Measurements from ENCODE around the gene RPS29. TPM values are rescaled to one million over a fixed set of nuclear protein-coding genes. Genes with fewer than 3 reads are reported as not detected.
A peak's percentile ranks its signal among the peaks of the same experiment; 100 is the strongest.
"Not testable (repeated sequence)": the region's sequence is repeated elsewhere in the genome, so short reads cannot be mapped to it uniquely, and the experiment has no call there.

Gene RPS29
- polyA plus RNA-seq, 12 donors, result 665 to 2,428 (median 1,937) TPM; not detected in 1

GRCh38 chr14:49612251-49612650 lies 26.1 kb upstream of the RPS29 start:
- DNase-seq, result no peak

DNA sequence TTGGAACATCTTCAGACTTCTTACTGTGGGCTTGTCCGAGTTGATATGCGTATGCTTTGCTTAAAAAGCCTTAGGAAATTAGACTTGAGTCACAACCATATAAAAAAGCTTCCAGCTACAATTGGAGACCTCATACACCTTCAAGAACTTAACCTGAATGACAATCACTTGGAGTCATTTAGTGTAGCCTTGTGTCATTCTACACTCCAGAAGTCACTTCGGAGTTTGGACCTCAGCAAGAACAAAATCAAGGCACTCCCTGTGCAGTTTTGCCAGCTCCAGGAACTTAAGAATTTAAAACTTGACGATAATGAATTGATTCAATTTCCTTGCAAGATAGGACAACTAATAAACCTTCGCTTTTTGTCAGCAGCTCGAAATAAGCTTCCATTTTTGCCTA lies 21.4 kb upstream of the RPS29 start:
- DNase-seq, result no peak

- peak; percentile 92 for DNase-seq
Measured at GRCh38 chr14:49598485-49599300, 12.5 kb upstream of the RPS29 start, which contains the start of gene LRR1. LRR1 (plus strand) TSS chr14:49598940; CDS start chr14:49599021, 81 bp downstream.

DNA sequence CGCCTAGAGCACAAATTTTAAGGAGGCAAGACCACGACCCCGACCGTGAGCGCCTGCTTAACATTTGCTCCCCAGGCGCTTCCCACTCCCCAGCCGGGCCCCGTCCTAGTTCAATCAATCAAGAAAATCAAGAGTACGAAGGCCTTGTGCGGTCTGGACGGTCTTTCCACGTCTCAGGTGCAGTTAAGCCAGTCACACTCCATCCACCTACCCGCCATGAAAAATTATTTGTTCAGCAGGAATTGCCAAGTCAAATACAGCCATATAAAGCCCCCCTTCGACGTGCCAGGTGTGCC lies 12.0 kb upstream of the RPS29 start:
- DNase-seq, result no peak

GRCh38 chr14:49594347-49595091 lies 8.3 kb upstream of the RPS29 start:
- DNase-seq, result no peak

DNA sequence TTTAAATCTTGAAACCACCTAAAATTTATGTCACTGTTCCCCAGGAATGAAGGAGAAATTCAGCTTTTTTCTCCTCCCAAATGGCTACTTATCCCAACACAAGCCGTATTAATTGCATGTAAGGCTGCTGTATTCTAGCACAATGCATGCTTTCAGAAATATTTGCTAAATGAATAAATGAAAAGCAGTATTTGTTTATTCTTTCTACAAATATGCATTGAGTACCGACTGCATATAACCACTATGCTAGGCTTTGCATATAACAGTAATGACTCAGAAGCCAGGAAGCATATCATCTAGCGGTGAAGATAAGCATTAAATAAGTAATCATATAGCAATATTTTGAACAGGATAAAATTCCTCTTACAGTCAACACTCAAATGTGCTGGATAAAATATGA lies 6.8 kb upstream of the RPS29 start:
- DNase-seq, result no peak

DNA sequence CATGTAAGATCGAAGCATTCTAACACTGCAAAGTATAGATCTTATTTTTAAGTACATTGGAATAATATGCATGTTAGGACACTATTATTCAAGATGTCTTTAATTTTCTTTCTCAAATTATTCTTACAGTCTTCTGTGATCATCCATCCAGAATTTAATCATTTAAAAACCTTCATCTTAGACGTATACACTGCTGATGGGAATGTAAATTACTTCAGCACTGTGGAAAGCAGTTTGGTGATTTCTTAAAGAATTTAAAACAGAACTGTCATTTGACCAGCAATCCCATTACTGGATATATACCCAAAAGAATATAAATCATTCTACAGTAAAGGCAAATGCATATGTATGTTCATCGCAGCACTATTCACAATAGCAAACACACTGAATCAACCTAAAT lies 3.2 kb upstream of the RPS29 start:
- DNase-seq, result no peak

DNA sequence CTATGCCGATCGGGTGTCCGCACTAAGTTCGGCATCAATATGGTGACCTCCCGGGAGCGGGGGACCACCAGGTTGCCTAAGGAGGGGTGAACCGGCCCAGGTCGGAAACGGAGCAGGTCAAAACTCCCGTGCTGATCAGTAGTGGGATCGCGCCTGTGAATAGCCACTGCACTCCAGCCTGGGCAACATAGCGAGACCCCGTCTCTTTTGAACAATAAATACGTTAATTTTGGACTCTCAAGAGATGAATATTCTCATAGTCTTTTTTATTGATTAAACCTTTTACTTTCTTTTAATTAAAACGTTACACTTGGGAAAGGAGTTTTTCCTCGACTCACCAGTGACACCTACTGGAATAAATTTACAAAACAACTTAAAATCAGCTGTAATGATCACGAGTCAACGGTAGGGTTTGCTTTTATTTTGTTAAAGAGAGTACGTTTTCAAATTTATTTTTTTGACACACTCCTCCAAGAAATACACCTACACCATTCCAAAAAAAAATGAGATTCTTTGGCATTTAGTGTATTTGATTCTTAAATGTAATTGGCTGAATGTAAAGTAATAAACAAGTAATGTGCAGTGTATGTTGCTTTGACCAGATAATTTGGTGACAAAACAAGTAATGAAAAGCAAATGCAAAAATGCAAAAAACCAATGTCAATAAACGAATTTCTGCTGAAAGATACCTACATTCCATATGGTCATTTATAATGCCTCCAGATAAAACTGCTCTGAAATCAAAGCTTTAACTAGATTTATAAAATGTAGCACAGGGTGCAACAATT lies 687 bp upstream of the RPS29 start:
- DNase-seq, result peak; percentile 74

DNA sequence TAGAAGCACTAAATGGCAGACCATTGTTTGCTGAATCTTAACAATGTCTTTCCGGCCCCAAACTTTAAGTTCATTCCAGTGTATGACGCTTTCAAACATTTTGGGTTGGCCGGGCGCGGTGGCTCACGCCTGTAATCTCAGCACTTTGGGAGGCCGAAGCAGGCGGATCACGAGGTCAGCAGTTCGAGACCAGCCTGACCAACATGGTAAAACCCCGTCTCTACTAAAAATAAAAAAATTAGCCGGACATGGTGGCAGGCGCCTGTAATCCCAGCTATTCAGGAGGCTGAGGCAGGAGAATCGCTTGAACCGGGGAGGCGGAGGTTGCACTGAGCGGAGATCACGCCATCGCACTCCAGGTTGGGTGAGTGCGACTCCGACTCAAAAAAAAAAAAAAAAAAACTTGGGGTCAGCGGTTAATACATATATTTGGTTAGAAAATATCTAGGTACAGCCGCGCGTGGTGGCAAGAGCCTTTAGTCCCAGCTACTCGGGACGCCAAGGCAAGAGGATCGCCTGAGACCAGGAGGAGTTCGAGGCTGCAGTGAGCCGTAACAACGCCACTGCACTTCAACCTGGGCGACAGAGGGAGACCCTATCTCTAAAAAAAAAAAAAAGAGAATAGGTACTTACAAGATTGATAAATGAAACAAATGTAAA lies 1.1 kb downstream of the RPS29 start:
- not testable (repeated sequence) for DNase-seq

GRCh38 chr14:49584058-49584457 lies 2.1 kb downstream of the RPS29 start:
- DNase-seq, result no peak

DNA sequence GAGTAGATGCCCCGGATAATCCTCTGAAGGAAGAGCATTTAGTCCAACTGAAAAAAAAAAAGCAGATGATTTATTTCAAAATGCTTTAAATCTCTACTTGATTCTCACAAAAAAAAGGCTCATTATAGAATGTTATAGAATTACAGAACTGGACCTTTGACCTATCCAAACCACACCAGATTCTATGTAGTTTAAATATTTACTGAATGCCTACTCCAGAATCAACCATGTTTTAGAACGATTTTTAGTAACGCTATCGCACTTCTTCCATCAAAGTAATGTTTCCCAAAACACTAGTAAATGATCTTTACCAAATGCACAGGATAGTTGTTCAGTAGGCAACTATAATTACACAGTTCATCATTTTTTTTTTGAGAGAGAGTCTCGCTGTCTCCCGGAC lies 2.6 kb downstream of the RPS29 start:
- no peak for DNase-seq

DNA sequence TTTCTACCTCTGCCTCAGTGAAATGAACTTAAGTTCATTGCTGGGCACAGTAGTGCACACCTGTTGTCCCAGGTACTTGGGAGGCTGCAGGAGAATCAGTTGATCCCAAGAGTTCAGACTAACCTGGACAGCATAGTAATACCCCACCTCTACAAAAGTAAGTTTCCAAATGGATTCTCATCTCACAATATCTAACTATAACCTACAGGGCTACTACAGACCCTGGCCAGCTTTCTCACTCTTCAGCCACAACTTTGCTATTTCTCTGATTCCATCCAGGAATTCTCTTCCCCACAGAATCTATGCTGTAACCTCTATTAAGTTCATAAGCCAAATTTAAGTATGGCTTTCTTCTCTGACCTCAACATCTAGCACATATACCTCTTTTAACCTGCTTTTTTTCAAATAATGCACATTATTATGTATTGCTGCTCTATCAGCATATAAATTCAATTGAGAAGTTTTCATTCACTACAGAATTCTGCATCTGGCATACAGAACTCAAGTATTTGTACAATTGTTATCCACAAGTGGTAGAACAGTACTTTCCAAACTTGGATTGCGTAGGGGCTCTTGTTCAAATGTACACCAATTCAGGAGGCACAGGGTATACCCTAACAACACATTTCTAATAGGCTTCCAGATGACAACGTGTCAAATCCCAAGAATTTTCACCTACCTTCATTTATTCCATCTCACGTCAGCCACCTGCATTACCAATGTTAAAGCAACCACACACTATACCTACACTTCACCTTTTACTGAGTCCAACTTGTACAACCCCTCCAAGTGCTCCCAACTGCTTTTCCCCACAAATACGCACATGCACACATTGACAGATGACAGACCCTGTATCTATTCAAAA lies 3.8 kb downstream of the RPS29 start:
- no peak for DNase-seq

- no peak for DNase-seq
Measured at GRCh38 chr14:49581209-49582112, 4.7 kb downstream of the RPS29 start.

DNA sequence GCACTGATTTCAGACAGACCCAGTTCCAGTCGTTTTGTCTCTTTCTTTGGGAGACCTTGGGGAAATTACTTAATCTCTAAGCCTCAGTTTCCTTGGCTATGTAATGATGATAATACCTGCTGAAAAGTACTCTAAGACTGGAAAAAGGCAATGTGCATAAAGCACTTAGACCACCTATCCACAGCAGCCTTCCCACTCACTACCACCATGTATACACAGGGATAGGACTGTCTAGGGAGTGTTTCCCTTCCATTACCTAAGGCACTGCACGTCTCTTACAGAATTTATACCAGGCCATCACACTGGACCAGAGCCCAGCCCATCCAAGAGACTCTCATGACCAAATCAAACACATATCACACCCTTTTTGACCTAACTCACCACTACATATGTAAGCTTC lies 6.3 kb downstream of the RPS29 start:
- no peak for DNase-seq

- no peak for DNase-seq
Measured at GRCh38 chr14:49578141-49578540, 8.0 kb downstream of the RPS29 start.

DNA sequence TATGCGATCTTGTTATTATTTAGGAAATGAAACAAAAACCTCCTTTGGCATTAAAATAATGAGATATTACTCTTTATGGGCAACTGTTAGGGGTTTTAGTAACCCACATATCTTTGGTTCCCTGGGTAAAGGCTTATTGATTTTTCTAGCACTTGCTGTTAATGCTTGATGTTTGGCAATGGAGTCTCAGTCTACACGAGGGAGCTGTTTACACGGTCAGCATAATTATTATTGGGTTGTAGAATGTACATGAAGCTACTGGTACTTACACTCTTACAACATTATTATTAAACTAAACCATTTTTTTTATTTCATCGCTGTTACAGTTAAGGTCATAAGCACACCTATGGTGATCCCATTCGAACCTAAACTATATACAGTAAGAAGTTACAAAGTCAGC lies 12.1 kb downstream of the RPS29 start:
- no peak for DNase-seq

DNA sequence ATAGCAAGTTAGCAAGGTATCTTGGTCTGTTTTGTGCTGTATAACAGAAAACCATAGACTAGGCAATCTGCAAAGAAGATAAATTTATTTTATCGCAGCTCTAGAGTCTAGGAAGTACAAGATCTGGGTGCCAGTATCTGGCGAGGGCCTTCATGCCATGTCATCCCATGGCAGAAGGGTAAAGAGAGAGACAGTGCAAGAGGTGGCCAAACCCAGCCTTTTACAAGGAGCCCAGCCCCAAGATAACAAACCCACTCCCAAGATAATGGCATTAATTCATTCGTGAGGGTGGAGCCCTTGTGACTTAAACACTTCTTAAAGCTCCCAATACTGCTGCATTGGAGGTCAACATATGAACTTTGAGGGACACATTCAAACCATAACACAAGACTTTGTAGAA lies 16.9 kb downstream of the RPS29 start:
- no peak for DNase-seq

GRCh38 chr14:49566714-49567113 lies 19.5 kb downstream of the RPS29 start:
- DNase-seq, result no peak

DNA sequence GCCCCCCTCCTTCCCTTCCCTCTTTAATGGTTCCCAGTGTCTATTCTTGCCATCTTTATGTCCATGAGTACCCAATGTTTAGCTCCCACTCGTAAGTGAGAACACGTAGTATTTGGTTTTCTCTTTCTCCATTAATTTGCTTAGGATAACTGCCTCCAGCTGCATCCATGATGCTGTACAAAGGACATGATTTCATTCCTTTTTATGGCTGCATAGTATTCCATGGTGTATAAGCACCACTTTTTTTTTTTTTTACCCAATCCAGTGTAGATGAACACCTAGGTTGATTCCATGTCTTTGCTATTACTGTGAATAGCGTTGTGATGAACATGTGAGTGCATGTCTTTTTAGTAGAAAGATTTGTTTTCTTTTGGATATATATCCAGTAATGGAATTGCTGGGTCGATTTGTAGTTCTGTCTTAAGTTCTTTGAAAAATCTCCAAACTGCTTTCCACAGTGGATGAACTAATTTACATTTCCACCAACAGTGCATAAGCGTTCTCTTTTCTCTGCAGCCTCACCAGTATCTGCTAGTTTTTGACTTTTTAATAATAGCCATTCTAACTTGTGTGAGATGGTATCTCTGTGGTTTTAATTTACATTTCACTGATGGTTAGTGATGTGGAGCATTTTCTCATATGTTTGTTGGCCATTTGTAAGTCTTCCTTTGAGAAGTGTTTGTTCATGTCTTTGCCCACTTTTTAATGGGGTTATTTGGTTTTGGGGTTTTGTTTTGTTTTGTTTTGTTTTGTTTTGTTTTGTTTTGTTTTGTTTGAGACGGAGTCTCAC lies 26.0 kb downstream of the RPS29 start:
- no peak for DNase-seq

Measured in muscle of arm (tissue), 12 donors.